Panc1 (cell line): ENCODE measurements around the gene ELMO2. TPM values are rescaled to one million over a fixed set of nuclear protein-coding genes. Genes with fewer than 3 reads are reported as not detected.

Source experiments
- ATAC-seq: fragments of 200-7000 bp; cut with Tn5 transposase; 2 replicates; pipeline ENCODE4 v1.9.1; 2020; ENCODE audit warnings: mild to moderate bottlenecking, moderate library complexity
- BruUV-seq: library from RNA; stranded (reverse); fragments of 400-500 nt; replicated peaks from 2 replicates; lab custom pipeline; 2021; lab: Mats Ljungman, UMichigan
- CTCF ChIA-PET: fragments of 300-600 bp; sonication (Branson Sonifier 250); formaldehyde crosslinking; loops from one replicate; lab custom pipeline; 2022; ENCODE audit warnings: antibody characterized with exemption; lab: Charles Lee
- POLR2A ChIA-PET: fragments of 300-600 bp; sonication (Branson Sonifier 250); formaldehyde crosslinking; loops from one replicate; lab custom pipeline; 2022; ENCODE audit warnings: antibody characterized with exemption; lab: Charles Lee
- DNase-seq: peaks from one replicate; pipeline ENCODE4 v3.0.0-alpha.2; 2010; ENCODE audit warnings: low read depth, low spot score
- H3K27ac ChIP-seq: 2 replicates; pipeline ENCODE4 v1.5.1; 2011; ENCODE audit warnings: mild to moderate bottlenecking, low read length, inconsistent platforms
- H3K27me3 ChIP-seq: fragments of 200-500 bp; sonication (Bioruptor generic); 2 replicates; pipeline ENCODE4 v1.6.0; 2014; ENCODE audit warnings: low read length, inconsistent platforms; ENCODE audit not compliant: control insufficient read depth, insufficient read depth
- H3K36me3 ChIP-seq: fragments of 200-500 bp; sonication (Bioruptor generic); 2 replicates; pipeline ENCODE4 v1.5.1; 2014; ENCODE audit warnings: inconsistent platforms, mild to moderate bottlenecking, low read length, moderate library complexity; ENCODE audit not compliant: control insufficient read depth, insufficient read depth
- H3K4me1 ChIP-seq: 2 replicates; pipeline ENCODE4 v1.5.1; 2011; ENCODE audit warnings: inconsistent platforms, mild to moderate bottlenecking, low read length, moderate library complexity; ENCODE audit not compliant: control insufficient read depth, insufficient read depth
- H3K4me3 ChIP-seq, 2 experiments: 2 replicates each; pipeline ENCODE4 v1.5.1; 2011 to 2012; ENCODE audit warnings: low read depth in 2 of 2, low read length in 2 of 2, mild to moderate bottlenecking in 2 of 2, inconsistent platforms in 1 of 2, moderate library complexity in 1 of 2
- H3K9me3 ChIP-seq: fragments of 200-500 bp; sonication (Bioruptor generic); 2 replicates; pipeline ENCODE4 v1.5.1; 2014; ENCODE audit warnings: low read depth, mild to moderate bottlenecking, inconsistent platforms, low read length, moderate library complexity; ENCODE audit not compliant: control insufficient read depth, insufficient read depth
- CTCF ChIP-seq: fragments of 450-650 bp; IDR thresholded peaks from 2 replicates; pipeline ENCODE4 v1.5.1; 2017; ENCODE audit warnings: mild to moderate bottlenecking
- POLR2AphosphoS5 ChIP-seq: IDR thresholded peaks from 2 replicates; pipeline ENCODE4 v1.6.1; 2012; ENCODE audit warnings: mild to moderate bottlenecking, low read depth, low read length, moderate library complexity
- REST ChIP-seq, 2 experiments: IDR thresholded peaks; 2 replicates each; pipeline ENCODE4 v1.6.1; 2011 to 2012; ENCODE audit warnings: low read depth in 2 of 2, control low read depth in 1 of 2, low read length in 1 of 2, mild to moderate bottlenecking in 1 of 2, moderate library complexity in 1 of 2; ENCODE audit not compliant: insufficient read depth in 1 of 2
- SIN3A ChIP-seq: IDR thresholded peaks from 2 replicates; pipeline ENCODE4 v1.6.1; 2012; ENCODE audit warnings: low read depth, mild to moderate bottlenecking, low read length, moderate library complexity, borderline replicate concordance; ENCODE audit not compliant: insufficient read depth
- TCF7L2 ChIP-seq: IDR thresholded peaks from 2 replicates; pipeline ENCODE4 v1.6.1; 2011; ENCODE audit warnings: mild to moderate bottlenecking, low read depth, low read length, inconsistent platforms
- in situ Hi-C: cut with HindIII; loops from 2 replicates; pipeline ENCODE4 v1.10.0; 2016; ENCODE audit warnings: low sequenced_read_pairs, low pct_unique_long_range_greater_than_20kb
- intact Hi-C: fragments of 100-400 bp; cut with micrococcal nuclease; formaldehyde crosslinking; loops from one replicate; pipeline ENCODE4 v1.10.0; 2022; ENCODE audit not compliant: unreplicated experiment
- total RNA-seq: library from RNA; stranded (reverse); gene quantifications from one replicate; pipeline ENCODE4 v1.2.1, GENCODE V29; 2021; ENCODE audit not compliant: unreplicated experiment

Gene ELMO2
- total RNA-seq, 1 experiment from 2014 or later, result 40.4 TPM

GRCh38 chr20:46375771-46376170 is 30.6 kb downstream of the ELMO2 start:
- TF ChIP-seq POLR2AphosphoS5 (no peak), REST (IDR thresholded peaks at IDR 0.05; ENCODE audit: insufficient read depth in 1 of 2, low read depth in 2 of 2, low read length in 1 of 2) (no peak), TCF7L2 (no peak), CTCF (no peak), SIN3A (no peak)
- H3K36me3 ChIP-seq, result peaks cover 13% of the 10 kb centered on the region
- in situ Hi-C loops (no loop called here), intact Hi-C loops (no loop called here)
- no peaks in the 10 kb centered on the region for H3K4me1 ChIP-seq
- H3K27me3 ChIP-seq, result no peaks in the 10 kb centered on the region
- ChIA-PET CTCF (no interaction called here), POLR2A (interaction anchor here (0.7 kb wide), 1 partner anchor 303 kb away, joined by 10 read pairs; no protein-coding TSS in a partner anchor)
- no peaks in the 10 kb centered on the region for H3K9me3 ChIP-seq
- no peak for DNase-seq
- ATAC-seq, result no peak
- no peak overlapping the region for H3K27ac ChIP-seq
- no peak overlapping the region for H3K4me3 ChIP-seq
- no TSS peak for BruUV-seq

- ATAC-seq, result no peak
- intact Hi-C loops (no loop called here), in situ Hi-C loops (no loop called here)
- no TSS peak for BruUV-seq
- Histone ChIP-seq H3K4me3 (no peak overlapping the region), H3K27ac (no peak overlapping the region), H3K27me3 (no peaks in the 10 kb centered on the region), H3K4me1 (no peaks in the 10 kb centered on the region), H3K9me3 (no peaks in the 10 kb centered on the region), H3K36me3 (peaks cover 13% of the 10 kb centered on the region)
- no peak for DNase-seq
- ChIA-PET POLR2A (no interaction called here), CTCF (no interaction called here)
- no peak for TF ChIP-seq REST (IDR thresholded peaks at IDR 0.05; ENCODE audit: insufficient read depth in 1 of 2, low read depth in 2 of 2, low read length in 1 of 2)
- no peak for TF ChIP-seq SIN3A
- no peak for TF ChIP-seq POLR2AphosphoS5
- TF ChIP-seq CTCF, result no peak
- TF ChIP-seq TCF7L2, result no peak
Observed at GRCh38 chr20:46374383-46374782, 32.0 kb downstream of the ELMO2 start.
